ENCODE data around the gene EIF1.
A peak's percentile ranks its signal among the peaks of the same experiment; 100 is the strongest.

Gene EIF1

DNA sequence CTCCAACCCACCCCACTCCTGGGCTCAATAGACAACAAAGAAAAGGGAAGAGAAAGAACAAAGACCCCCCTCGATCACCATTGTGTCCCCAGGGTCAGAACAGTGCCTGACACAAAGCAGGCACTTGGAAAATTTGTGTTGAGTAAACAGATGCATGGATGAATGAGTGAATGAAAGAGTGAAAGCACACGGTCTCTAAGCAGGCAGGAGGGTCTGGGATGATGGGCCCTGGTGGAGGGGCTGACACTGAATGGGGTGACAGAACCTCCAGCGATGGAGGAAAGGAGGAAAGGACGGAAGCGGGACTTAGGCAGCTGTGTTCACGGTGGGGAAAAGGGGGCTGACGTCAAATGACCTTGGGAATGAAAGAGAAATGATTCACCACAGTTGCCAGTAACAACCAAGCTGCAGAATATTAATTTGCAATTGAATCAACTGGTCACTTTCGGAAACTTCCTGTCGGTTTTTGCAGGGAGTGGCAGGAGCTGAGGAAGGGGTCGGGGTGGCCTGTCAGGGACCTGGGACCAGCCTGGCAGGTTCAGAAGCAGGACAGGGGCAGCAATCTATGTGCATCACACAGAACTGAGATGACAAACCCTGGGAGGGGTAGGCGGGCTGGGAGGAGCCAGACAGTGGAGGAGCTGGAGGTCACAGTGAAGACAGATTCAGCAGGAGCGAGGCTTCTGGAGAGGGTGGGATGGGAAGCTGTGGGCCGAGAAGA, 16.7 kb downstream of the EIF1 start:
- DNase-seq = peak; percentile 59

DNA sequence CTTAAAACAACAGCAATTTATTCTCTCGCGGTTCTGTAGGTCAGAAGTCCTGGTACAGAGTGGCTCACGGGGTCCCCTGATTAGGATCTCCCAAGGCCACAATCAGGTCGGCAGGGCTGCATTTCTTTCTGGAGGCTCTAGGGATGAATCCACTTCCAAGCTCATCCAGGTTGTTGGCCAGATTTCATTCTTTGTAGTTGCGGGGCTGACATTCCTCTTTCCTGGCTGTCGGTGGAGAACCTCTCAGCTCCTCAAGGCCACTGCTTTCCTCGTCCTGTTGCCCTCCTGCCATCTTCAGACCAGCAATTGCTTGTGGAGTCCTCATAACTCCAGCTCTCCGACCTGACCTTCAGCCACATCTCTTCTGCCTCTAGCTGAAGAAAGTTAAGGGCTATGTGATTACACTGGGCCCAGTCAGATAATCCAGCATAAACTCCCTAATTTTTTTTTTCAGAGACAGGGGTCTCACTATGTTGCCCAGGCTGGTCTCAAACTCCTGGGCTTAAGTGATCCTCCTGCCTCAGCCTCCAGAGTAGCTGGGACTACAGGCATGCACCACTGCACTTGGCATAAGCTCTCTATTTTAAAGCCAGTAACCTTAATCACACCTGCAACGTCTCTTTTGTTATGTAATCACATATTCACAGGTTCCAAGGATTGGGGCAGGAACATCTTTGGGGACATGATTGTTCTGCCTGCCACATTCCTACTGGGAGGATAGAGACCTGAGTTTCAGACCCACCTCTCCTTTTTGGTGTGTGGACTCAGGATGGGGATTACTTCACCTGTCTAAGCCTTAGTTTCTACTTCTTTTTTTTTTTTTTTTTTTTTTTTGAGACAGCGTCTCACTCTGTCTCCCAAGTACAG, 19.4 kb downstream of the EIF1 start:
- no peak for DNase-seq

DNA sequence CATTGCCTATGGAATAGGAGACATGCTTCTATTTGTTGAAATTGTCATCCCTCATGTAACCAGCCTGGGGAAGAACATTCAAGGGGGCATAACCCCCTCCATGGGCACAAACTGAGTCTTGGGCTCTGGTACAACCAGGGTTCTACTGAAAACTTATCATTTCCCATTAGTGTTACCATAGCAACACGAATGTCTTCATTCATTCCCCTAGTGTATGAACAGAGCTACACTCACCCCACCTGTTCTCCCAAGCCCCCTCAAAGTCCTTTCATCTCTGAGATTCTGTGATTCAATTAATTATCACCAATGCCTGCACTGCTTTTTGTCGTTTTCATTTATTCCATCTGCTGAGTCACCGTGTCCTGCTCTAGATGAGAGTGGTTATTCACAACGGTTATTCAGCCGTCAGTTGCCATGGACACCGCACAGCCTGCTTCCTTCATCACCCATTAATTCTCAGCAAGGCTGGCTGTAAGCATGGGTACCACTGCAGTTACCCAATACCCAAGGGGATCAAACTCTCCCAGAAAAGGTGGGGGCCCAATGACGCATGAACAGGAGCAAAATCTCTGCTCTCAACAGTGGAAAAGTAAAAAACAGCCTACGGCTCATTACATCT, 21.9 kb downstream of the EIF1 start:
- DNase-seq = peak; percentile 44

DNA sequence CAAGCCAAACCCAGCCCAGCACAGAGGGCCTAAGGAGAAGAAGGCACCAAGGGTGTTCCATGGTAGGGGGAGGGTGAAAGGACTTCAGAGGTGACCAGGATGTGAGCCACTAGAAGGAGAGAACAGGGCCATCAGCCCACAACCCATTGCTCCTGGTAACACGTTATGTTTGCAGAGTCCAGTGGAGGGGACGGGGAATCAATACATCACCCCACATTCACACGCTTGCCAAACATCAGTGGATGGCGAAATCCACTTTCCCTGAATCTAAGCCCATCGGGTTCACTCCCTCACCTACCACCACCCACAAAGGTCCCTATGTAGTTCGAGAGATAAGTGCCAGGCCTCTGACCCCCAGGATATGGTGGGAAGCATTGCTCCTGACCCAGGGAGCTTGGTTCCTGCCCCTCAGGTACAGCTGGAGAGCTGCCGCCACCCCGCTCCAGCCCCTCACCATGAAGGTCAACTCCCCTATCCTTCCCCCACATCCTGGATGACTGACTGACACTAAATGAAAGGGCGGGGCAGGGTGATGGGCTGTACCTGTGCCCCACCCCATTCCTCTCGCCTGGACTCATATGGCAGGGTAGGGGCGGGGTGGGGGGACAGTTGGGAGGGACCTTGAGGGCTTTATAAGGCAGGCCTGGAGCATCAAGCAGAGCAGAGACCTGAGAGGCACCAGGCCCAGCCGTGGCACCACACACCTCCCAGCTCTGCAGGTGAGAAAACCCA, 23.1 kb downstream of the EIF1 start, which contains the start of gene GAST:
Gene GAST, plus strand, starts transcription at position 663 of the 732 bp plus-strand sequence. CDS start 3,106 bp downstream, outside the sequence.
- DNase-seq = no peak

DNA sequence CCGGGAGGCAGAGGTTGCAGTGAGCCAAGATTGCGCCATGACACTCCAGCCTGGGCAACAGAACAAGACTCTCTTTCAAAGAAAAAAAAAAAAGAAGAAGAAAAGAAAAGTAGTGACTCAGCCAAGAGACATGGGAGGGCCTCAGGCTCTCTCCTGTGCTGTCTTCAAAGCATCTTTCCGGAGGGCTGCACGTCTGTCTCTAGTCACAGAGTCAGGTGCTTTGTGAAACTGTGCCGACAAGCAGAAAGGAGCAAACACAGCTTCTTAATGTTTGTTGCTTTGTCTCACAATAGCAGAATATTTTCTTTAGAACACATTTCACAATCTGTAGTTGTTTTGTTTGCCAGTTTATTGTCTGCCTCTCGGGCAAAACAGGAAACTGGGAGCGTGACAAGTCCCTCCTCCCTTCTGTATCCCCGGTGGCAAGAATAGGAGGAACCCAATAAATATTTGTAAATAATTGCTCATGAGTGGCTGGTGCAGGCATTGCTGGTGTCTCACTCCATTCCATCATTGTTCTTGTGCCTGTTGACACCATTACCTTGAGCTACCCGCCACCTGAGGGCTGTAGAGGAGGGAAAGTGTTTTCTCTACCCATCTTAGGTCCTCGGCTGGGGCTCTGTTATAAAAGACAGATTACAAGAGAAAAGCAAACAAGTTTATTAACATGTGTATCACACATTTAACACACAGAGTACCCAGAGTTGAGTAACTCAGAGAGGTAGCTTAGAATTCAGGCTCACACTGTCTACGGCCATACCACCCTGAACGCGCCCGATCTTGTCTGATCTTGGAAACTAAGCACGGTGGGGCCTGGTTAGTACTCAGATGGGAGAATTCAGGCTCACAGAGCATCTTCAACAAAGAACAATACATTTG, 29.0 kb downstream of the EIF1 start:
- DNase-seq = peak; percentile 62

DNA sequence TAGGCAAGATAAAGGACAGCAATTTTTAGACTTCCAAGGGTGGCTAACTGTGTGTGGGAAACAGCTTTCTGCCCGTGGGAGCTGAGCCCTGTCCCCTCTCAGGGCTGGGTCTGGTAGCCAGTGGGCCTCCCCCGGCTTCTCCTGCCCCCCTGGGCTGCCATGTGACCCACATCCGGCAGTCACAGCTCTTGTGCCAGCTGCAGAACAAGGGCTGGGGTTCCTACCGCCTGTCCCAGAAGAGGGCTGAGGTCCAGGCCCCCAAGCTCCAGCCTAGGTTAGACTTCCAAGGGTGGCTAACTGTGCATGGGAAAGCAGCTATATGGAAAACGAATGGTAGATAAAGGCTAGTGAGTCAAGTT, 29.6 kb downstream of the EIF1 start:
- no peak for DNase-seq

DNA sequence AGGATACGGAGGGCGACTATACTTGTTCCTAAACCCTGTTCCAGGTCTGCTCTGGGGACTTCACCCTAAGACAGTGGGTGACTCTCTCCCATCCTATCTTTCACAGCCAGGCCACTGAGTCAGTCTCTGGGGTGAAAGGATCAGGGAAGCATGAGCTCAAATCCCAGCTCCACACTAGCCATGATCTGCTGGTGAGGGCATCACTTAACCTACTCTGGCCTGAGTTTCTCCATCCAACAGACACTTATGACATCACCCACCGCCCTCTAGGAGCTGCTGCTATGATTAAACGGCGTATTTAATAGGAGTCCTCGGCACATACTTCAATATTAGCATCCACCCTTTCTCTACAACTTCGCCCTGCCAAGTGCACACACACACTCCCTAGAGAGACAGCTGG, 33.5 kb downstream of the EIF1 start:
- no peak for DNase-seq

DNA sequence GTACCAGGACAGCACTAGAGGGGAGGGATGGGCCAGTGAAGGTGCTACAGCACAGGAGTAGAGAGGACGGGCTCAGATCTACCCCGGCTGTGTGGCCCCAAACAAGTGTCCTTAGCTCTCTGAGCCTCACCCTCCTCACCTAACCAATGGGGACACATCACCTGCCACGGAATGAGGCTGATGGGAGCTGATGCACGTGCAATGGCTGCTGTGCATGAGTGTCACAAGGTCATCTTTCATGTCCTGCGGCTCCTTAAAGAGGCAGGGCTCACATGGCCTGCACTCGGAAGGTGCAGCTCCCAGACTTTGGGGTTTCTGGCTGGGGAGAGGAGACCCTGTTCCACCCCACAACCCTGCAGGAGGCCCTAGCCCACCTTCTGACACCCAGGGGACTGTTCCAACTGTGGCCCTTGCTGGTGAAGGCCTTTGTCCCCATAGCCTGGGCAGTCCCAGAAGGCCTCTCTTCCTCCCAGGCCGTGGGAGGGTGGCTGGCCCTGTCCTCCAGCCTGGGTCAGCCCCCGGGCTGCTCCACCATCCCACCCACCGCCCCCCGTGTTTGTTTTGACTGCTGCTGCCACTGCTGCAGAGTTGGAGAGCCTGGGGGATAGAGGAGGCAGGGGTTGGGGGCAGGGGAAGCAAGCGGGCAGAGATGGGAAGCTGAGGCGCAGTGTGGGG, 35.3 kb downstream of the EIF1 start:
- DNase-seq = no peak

DNA sequence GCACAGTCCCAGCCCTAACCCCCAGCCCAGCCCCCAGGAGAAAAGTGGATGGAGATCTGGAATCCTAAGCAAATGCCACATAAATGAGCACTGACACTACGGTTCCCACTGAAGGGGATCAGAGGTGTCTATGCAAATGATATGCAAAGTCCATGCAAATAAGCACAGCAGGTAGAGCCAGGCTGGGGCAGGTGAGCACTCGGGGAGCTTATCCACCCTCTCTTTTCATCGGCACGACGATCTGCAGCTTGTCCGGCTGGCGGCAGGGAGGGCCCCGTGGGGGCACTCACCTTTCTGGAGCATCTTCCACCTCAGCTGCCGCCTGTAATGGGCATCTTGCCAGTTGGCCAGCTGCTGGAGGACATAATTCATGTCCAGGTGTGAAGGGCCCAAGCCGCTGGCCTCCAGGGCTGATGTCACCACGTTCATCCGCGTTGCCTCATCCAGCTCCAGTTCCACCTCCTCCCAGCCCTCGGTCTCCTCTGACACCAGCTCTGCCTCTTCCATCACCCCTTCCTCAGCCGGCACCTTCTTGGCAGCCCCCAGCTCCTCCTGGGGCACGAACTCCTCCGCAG, 35.9 kb downstream of the EIF1 start:
- no peak for DNase-seq

DNA sequence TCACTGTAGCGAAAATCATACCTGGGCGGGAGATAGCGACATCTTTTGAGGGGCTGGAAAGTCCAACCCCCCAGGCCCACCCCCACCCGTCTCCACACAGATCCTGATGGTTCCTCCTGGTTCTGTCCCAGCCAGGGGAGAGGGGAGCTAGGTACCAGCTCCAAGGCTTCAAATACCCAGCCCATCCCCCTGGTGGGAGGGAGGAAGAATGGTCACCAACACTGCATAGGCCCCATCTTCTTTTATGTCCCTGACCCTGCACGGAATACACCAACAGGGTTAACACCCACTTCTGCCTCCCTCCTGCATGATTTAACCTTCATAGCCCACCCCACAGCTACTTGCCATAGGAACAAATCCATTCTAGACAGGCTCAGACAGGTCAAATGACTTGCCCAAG, 36.4 kb downstream of the EIF1 start:
- no peak for DNase-seq

DNA sequence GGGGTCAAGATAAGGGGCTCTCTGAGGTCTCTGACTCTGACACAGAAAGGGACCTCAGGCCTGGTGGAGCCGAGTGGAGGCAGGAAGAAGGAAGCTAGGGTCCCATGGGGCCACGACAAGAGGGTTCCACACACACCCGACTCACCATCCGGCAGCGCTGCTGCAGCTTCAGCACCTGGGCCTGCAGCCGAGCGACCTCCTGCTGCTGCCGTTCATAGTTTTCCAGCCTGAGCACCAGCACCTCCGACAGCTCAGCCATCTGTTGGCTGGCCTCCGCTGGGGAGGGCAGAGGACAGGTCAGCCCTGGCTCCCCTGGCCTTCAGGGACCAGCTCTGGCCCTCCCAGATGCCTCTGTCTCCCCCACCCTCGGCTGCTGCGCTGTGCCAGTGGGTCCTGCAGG, 39.4 kb downstream of the EIF1 start:
- DNase-seq = no peak

DNA sequence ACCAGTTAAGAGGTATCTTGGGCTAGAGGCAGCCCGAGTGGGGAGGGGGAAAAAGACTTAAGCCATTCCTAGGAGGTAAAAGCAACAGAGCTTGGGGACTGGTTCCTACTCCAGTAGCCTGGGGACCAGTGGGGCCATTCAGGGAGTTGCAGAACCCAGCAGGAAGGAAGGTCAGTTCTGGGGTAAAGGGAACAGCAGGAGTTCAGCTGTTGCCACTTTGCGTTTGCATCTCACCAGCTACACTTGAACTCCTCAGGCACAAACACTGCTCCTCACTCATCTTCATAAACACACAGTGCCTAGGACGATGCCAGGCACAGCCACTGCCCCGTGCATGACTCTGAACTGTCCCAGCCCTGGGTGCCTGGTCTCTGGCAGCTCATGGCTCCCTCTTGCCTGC, 41.8 kb downstream of the EIF1 start:
- DNase-seq = no peak

DNA sequence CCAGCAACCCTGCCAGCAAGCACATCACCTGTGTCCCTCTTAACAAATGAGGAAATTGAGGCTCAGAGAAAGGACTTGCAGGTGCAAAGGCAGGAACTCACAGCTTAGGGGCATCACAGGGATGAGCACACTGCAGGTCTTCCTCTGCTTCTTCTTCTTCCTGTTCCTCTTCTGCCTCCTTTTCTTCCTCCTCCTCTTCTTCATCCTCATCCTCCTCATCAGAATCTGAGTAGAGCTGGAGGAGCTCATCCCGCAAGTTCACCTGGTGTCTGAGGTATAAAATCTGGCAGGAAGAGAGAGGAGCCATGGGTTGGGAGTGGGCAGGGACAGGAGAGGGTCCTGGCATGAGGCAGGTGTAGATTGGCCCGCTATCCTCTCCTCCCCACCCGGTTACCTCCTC, 43.2 kb downstream of the EIF1 start:
- DNase-seq = no peak

DNA sequence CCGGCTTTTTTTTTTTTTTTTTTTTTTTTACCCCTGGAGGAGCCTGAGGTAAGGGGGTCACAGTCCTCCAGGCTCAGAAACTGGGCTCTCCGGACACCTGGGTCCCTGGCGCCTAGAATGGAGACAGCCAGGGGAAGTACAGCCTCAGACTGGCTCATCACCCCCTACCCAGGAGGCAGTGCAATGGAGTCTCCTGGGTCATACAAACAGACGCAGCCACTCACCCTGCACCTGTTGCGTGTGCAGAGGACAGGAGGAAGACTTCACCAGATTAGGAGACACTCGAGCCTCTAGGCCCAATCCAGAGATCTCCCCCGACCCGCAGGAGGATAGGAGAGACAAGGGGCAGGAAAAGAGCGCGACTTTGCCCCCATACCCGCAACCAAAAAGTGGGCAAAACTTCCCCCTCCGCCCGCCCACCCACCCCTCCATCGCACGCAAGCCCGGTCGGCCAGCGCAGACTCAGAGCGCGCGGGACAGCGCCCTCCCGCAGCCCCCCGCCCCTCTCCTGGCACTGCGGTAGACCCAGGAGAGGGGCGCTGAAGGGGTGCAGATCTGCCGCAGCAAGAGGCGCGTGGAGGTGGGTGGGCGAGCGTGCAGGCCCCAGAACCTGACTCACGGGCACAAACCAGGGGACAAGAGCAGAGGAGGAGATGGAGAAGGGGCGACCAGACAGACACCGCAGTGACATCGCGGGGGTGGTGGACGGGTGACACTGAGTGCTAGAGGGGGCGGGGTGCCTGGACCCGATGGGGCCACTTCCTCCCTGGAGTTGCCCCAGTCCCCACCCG, 44.9 kb downstream of the EIF1 start:
- no peak for DNase-seq

DNA sequence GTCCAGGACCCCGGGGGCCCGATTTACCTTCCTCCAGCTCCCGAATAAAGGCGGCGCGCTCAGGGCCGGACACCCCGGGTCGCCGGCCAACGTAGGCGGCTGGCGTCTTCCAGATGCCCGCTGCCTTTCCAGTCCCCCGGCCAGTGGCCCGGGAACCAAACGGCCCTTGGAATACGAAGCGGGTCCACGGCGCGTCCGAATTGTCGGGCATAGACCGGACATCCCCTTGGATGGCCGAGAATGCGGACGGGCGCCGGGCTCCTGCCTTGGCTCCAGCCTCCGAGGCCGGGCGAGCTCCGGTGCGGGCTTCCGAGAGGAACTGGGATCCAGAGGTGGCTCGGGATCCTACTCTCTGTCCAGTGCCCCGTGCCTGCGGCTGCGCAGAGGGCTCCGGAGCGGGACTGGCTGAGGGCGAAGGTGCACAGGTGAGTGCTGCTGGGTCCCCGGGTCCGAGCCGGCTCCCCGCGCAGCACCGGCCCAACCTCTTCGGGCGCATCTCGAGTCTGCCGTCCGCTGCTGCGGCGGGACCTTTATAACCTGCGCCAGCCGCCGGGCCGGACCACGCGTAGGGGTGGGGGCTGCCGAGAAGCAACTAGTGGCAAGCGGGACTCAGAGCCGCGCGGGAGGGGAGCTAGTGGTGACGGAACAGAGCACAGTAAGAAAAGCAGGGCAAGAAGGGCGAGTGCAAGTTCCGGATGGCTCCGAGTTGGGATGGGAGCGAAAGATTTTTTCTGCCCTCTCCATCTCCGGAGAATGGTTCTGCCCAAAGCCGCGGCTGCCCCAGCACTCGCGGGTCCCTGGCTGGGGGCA, 45.7 kb downstream of the EIF1 start, which contains the start of gene HAP1:
Gene HAP1, minus strand, starts transcription at position 505 of the 810 bp plus-strand sequence. Its CDS starts 9 bp downstream, at position 496.
- DNase-seq = peak; percentile 46

DNA sequence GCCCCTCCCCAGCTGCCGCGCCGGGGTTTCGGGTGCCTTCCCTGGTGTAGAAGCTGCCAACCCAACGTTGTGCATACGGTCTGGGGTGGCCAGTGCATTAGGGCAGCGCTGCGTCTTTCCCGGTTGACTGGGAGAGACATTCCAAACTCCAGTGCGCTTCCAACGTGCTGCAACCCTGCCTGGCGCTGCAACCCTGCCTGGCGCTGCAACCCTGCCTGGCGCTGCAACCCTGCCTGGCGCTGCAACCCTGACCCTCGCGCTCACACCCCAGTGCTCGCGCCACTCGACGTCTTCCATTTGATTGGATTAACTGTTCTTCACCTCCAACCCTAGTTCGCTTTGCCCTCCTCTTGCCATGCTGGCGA, 46.2 kb downstream of the EIF1 start:
- no peak for DNase-seq

DNA sequence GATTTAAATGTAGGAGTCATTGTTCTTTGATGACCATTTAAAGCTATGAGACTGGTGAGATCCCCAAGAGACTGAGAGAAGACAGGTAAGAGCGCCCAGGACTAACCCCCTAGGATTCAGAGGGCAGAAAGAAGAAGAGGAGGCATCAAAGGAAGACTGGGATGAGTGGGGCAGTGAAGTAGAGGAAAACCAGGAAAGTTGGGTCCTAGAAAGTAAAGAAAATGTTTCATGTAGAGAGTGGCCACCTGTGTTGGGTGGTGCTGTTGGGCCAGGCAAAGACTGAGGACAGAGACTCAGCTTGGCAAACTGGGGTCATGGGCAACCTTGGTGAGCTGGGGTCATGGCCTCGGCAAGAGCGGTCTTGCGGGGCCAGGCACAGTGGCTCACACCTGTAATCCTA, 47.1 kb downstream of the EIF1 start:
- DNase-seq = no peak

DNA sequence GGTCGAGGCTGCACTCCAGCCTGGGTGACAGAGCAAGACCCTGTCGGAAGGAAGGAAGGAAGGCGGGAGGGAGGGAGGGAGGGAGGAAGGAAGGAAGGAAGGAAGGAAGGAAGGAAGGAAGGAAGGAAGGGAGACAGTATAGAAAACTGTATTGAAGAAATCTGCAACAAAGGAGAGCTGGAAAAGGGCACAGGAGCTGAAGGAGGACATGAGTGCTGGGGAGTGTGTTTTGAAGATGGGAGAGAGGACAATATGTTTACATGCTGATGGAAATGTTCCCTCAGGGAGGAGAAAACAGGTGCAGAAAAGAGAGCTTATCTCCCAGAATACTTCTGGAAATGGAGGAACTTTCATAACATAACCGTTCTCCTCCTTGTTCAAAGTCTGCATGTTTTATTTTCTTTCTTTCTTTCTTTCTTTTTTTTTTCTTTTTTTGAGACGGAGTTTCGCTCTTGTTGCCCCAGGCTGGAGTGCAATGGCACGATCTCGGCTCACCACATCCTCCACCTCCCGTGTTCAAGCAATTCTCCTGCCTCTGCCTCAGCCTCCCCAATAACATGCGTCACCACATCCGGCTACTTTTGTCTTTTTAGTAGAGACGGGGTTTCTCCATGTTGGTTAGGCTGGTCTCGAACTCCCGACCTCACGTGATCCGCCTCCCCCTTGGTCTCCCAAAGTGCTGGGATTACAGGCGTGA, 48.4 kb downstream of the EIF1 start:
- no peak for DNase-seq

DNA sequence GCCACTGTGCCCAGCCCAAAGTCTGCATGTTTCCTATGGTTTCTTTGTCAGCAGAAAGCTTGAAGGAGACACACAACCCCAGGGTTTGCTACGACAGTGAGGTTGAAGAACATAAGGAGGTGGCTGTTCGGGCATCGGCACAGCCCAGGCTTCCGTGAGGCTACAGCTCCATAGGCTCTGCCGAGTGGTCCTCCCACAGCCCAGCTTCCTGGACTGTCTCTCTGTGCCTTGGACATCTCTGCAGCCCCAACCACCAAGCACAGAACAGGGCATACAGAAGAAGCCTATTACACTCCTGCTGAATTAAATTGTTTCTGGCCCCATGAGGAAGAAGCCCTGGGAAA, 49.0 kb downstream of the EIF1 start:
- no peak for DNase-seq

Measured in EL (cell line).